Fibroblast of lung (primary cell): ENCODE data around the gene TMC6. TPM values are rescaled to one million over a fixed set of nuclear protein-coding genes. Genes with fewer than 3 reads are reported as not detected.

Source experiments
- DNase-seq, 2 donors: peaks; one replicate each; pipeline versions ENCODE4 v3.0.0 to v3.0.0-alpha.2; 2010; ENCODE audit warnings: low read depth in 2 of 2
- H2AFZ ChIP-seq: 2 replicates; pipeline ENCODE4 v1.5.1; 2012; ENCODE audit warnings: low read length, control low read depth, inconsistent platforms
- H3K27ac ChIP-seq: 2 replicates; pipeline ENCODE4 v1.5.1; 2011; ENCODE audit warnings: low read length, control low read depth; ENCODE audit not compliant: insufficient read depth
- H3K27me3 ChIP-seq: 2 replicates; pipeline ENCODE4 v1.5.1; 2011; ENCODE audit warnings: mild to moderate bottlenecking, low read length; ENCODE audit not compliant: control insufficient read depth, insufficient read depth
- H3K36me3 ChIP-seq: 2 replicates; pipeline ENCODE4 v1.5.1; 2011; ENCODE audit warnings: low read length; ENCODE audit not compliant: control insufficient read depth, insufficient read depth
- H3K4me1 ChIP-seq: 2 replicates; pipeline ENCODE4 v1.5.1; 2011; ENCODE audit warnings: low read length; ENCODE audit not compliant: control insufficient read depth, insufficient read depth; ENCODE audit errors: extremely low read depth
- H3K4me2 ChIP-seq: 2 replicates; pipeline ENCODE4 v1.5.1; 2011; ENCODE audit warnings: low read length, control low read depth; ENCODE audit not compliant: insufficient read depth; ENCODE audit errors: extremely low read depth
- H3K4me3 ChIP-seq, 4 experiments: fragments of 200-600 bp in 1 of 4; sonication (generic) in 1 of 4; replicated peaks in 1 of 4; 2 replicates each; pipeline ENCODE4 v1.5.1; 2011 to 2016; ENCODE audit warnings: low read length in 4 of 4, low read depth in 3 of 4, mild to moderate bottlenecking in 3 of 4, control low read depth in 2 of 4, inconsistent platforms in 1 of 4, mixed read lengths in 1 of 4; ENCODE audit not compliant: insufficient read depth in 1 of 4; ENCODE audit errors: control extremely low read depth in 1 of 4
- H3K79me2 ChIP-seq: 2 replicates; pipeline ENCODE4 v1.5.1; 2012; ENCODE audit warnings: mild to moderate bottlenecking, low read length, inconsistent platforms; ENCODE audit not compliant: control insufficient read depth, insufficient read depth
- H3K9ac ChIP-seq: 2 replicates; pipeline ENCODE4 v1.5.1; 2011; ENCODE audit warnings: mild to moderate bottlenecking, low read length, control low read depth; ENCODE audit not compliant: insufficient read depth
- H3K9me3 ChIP-seq: 2 replicates; pipeline ENCODE4 v1.5.1; 2012; ENCODE audit warnings: low read depth, low read length; ENCODE audit not compliant: control insufficient read depth, insufficient read depth
- H4K20me1 ChIP-seq: 2 replicates; pipeline ENCODE4 v1.5.1; 2011; ENCODE audit warnings: low read length; ENCODE audit not compliant: control insufficient read depth, insufficient read depth; ENCODE audit errors: extremely low read depth
- CTCF ChIP-seq, 2 donors: IDR thresholded peaks in 1 of 2; conservative IDR thresholded peaks in 1 of 2; 1 replicate in 1 of 2; 2 replicates in 1 of 2; pipeline ENCODE4 v1.5.1; 2011 to 2012; ENCODE audit warnings: low read length in 2 of 2, control low read depth in 1 of 2, inconsistent platforms in 1 of 2, low read depth in 1 of 2, mild to moderate bottlenecking in 1 of 2
- EZH2 ChIP-seq: IDR thresholded peaks from 2 replicates; pipeline ENCODE4 v1.5.1; 2012; ENCODE audit warnings: low read length, control low read depth, mild to moderate bottlenecking; ENCODE audit errors: missing control alignments
- polyA plus RNA-seq, 2 donors: library from polyadenylated mRNA; depleted of rRNA in 1 of 2; stranded (reverse) in 1 of 2; unstranded in 1 of 2; fragments of >200 nt; gene quantifications; 2 replicates each; pipeline ENCODE4 v1.2.1, GENCODE V29; 2011 to 2012; ENCODE audit warnings: missing spikeins in 1 of 2
- total RNA-seq: library from RNA; depleted of rRNA; stranded (reverse); fragments of >200 nt; gene quantifications from 2 replicates; pipeline ENCODE4 v1.2.1, GENCODE V29; 2014

Gene TMC6
- total and polyA plus RNA-seq, 2 donors (not counting 1 experiment from before 2014, with no cell fraction given): 0.17 to 1.3 TPM

GRCh38 chr17:78144147-78144719 is 15.7 kb upstream of the TMC6 start:
- H3K4me2 ChIP-seq: no peak overlapping the region
- H3K9ac ChIP-seq: no peak overlapping the region
- no peak overlapping the region for H2AFZ ChIP-seq
- H3K4me1 ChIP-seq: peaks cover 24% of the 10 kb centered on the region
- H3K36me3 ChIP-seq: no peaks in the 10 kb centered on the region
- DNase-seq: peak; percentile 59 to 96
- no peak overlapping the region for H3K27ac ChIP-seq
- TF ChIP-seq EZH2 (no peak), CTCF (conservative IDR thresholded peaks at IDR 0.05 in 1 of 2, IDR thresholded peaks at IDR 0.05 in 1 of 2; ENCODE audit: low read depth in 1 of 2, low read length in 2 of 2) (peak in 1 of 2 donors; percentile 21)
- H3K27me3 ChIP-seq: no peaks in the 10 kb centered on the region
- no peaks in the 10 kb centered on the region for H4K20me1 ChIP-seq
- no peaks in the 10 kb centered on the region for H3K79me2 ChIP-seq
- no peak overlapping the region for H3K4me3 ChIP-seq
- no peaks in the 10 kb centered on the region for H3K9me3 ChIP-seq

- H2AFZ ChIP-seq: no peak overlapping the region
Observed at GRCh38 chr17:78143214-78144146, 14.9 kb upstream of the TMC6 start.

More at GRCh38 chr17:78143214-78144146, 14.9 kb upstream of the TMC6 start:
- TF ChIP-seq CTCF (conservative IDR thresholded peaks at IDR 0.05 in 1 of 2, IDR thresholded peaks at IDR 0.05 in 1 of 2; ENCODE audit: low read depth in 1 of 2, low read length in 2 of 2) (no peak), EZH2 (no peak)
- no peak for DNase-seq
- Histone ChIP-seq H3K4me2 (no peak overlapping the region), H3K9me3 (no peaks in the 10 kb centered on the region), H3K79me2 (no peaks in the 10 kb centered on the region), H3K9ac (no peak overlapping the region), H3K27ac (no peak overlapping the region), H3K4me1 (peaks cover 24% of the 10 kb centered on the region), H4K20me1 (no peaks in the 10 kb centered on the region), H3K4me3 (no peak overlapping the region), H3K36me3 (no peaks in the 10 kb centered on the region), H3K27me3 (no peaks in the 10 kb centered on the region)
